ENCODE results near the gene BCAS4.

The BCAS4 gene

DNA sequence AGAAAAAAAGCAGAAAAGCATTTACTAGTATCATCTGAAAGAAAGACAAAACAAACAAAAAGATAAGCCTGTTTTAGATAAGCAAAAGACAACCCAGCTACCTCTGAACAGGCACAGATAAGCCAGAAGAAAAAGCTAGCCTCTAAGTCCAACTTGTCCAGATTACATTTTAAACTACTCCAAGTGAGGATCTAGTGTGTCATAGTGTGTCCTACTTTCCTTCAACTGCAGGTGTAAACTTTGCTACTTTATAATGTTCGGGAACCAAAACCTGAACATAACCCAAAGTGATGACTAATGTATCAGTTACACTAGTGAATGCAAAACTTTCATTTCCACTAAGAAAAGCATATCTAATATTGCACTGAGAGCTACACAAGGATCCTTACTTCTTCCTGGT is 116.9 kb downstream of the BCAS4 start:
- DNase-seq (ENCODE audit: low spot score) = no peak

- no peak for DNase-seq (ENCODE audit: low spot score)
Observed at GRCh38 chr20:50913690-50914375, 119.0 kb downstream of the BCAS4 start.

DNA sequence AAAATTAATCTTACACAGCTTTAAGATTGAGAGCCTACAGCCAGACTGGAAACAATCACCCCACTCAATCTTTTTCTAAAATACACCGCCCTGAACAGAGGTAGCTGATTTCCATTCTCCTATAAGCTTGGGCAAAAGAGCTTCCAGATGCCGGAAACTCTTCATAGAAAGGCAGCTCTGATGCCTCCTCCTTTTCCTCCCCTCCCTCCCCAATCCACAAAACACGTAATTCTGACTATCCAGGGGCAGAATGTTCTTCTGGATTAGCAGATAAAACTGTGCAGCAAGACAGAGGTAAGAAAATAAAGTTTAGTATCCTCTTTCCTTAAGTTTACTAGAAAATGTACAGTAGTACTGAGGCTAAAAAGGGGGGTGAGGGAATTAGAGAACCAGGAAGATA is 120.6 kb downstream of the BCAS4 start:
- DNase-seq (ENCODE audit: low spot score) = no peak

DNA sequence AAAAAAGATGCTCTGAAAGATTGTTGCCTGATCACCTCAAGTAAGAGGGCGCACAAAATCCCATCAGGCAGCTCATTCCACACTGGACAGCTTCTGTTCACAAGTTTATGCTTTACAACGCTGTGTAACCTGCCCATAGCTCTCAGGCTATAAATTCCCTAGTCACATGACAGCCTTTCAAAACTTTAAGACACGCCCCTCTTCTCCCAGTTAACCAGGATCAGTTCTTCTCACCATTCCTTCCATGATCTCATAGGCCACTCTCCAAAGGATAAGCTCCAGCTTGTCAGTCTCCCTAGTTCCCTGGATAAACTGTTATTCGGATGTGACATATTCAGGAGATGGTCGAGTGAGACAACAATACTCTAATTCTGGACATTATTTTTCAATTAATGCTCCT is 121.4 kb downstream of the BCAS4 start:
- DNase-seq (ENCODE audit: low spot score) = no peak

GRCh38 chr20:50916934-50917333 is 122.1 kb downstream of the BCAS4 start:
- DNase-seq (ENCODE audit: low spot score) = no peak

- DNase-seq (ENCODE audit: low spot score) = no peak
Observed at GRCh38 chr20:50918403-50918802, 123.5 kb downstream of the BCAS4 start.

GRCh38 chr20:50919567-50919966 is 124.7 kb downstream of the BCAS4 start:
- no peak for DNase-seq (ENCODE audit: low spot score)

DNA sequence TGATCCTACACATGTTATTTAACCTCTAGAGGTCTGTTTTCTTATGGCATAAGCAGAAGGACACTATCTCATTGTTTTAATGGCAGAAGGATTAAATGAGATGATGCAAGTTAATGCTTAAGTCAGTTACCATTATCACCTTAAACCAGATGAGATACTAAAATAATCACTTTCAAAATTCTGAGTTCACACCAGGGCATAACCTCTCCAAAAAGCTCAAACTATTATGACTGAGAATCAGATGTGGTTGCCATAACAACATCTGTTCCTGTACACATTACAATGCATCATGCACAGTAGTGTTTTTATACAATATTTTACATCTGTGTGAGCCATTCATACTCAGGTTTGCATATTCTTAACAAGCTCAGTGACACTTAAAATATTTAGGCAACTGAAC is 126.1 kb downstream of the BCAS4 start:
- DNase-seq (ENCODE audit: low spot score) = no peak

DNA sequence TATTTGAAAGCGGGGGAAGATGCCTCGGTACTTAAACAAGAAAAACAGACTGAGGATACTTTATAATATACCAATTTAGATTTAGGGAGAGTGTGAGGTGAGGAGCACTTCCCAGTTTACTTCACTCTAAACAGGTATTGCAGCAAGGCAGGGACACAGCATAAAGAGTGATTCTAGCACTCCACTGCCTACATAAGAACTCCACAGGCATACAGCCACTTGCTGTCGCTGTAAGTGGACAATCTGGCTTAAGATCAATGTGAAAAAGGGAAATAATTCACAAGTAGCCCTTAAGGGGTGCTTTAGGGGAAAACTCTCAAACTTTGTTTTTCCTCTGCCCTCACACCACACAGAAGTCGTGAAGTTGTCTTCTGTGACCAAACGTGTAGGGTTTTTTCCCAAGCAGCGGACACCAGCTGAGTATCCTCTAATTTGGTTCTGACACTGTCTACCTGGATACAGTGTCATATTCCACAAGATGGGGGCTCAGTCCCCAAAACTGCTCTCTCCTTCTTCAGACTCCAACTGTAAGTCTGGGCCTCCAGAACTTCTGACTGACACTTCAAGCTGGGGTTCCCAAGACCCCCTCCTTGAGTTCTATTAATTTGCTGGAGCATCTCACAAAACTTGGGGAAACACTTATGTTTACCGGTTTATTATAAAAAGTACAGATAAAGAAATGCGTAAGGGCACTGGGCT is 127.1 kb downstream of the BCAS4 start:
- no peak for DNase-seq (ENCODE audit: low spot score)

DNA sequence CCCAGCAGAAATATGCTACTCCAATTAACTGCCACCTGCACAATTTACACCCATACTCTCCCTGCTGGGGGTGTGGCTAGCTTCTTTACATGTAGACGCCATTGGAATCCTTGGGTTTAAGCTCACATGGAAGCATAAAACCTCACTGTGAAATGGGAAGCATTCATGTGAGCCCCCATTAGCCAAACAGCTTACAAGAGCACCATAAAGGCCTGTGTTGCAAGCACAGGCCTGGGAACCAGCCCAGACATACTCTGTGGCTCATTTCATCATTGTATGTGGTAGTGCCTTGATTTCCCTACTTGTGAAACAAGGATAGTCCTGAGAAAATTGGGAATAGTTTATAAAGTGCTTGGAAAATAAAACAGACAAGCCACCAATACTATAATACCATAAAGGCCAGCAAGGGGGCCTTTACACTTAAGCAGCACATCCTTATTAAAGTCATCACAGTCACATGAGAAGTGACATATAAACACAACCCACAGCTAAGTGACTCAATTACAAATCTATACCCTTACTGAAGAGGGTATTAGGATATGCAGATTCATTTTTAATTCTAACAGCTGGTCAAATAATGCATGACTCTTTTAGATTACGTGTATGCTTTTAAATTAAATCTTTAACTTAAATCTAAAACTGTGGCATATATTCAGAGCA is 129.5 kb downstream of the BCAS4 start:
- no peak for DNase-seq (ENCODE audit: low spot score)

DNA sequence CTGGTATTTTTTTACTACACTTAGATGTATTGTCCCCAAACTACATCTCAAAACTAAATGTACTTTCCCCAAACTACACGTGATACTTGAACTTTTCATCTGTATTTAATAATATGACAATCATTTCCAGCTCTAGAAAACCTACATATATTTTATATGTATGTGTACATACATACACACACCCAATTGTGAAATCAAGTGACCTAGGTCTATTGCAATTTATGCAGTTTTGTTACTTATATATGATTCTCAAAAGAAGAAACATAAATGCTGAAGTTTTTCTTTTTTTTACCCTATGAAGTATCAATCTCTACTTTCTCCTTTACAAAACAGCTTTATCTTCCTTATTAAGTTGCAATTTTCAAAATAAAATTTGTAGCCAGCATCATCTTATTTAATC is 131.7 kb downstream of the BCAS4 start:
- no peak for DNase-seq (ENCODE audit: low spot score)

Data from CD4-positive, alpha-beta T cell treated with Interleukin-6 at 100 ng/mL for 8 hours (primary cell).